IgD-negative memory B cell (primary cell): ENCODE data around the gene TTYH3. TPM values are rescaled to one million over a fixed set of nuclear protein-coding genes. Genes with fewer than 3 reads are reported as not detected.
"Not testable (repeated sequence)": the region's sequence is repeated elsewhere in the genome, so short reads cannot be mapped to it uniquely, and the experiment has no call there.

Experiments
- H3K27ac Mint-ChIP-seq, 3 donors: one replicate each; pipeline ENCODE4 v1.8.0; 2020 to 2022; ENCODE audit warnings: mild to moderate bottlenecking in 3 of 3, mixed read lengths in 3 of 3, moderate library complexity in 1 of 3
- H3K27me3 Mint-ChIP-seq: one replicate; pipeline ENCODE4 v1.8.0; 2021; ENCODE audit warnings: mixed read lengths
- H3K36me3 Mint-ChIP-seq: one replicate; pipeline ENCODE4 v1.8.0; 2020; ENCODE audit warnings: mild to moderate bottlenecking, mixed read lengths
- H3K4me1 Mint-ChIP-seq, 3 donors: one replicate each; pipeline ENCODE4 v1.8.0; 2020 to 2022; ENCODE audit warnings: mixed read lengths in 3 of 3, mild to moderate bottlenecking in 1 of 3
- H3K4me3 Mint-ChIP-seq, 4 donors: one replicate each; pipeline ENCODE4 v1.8.0; 2020 to 2022; ENCODE audit warnings: mild to moderate bottlenecking in 4 of 4, mixed read lengths in 4 of 4, moderate library complexity in 3 of 4
- H3K9me3 Mint-ChIP-seq, 3 donors: one replicate each; pipeline ENCODE4 v1.8.0; 2020 to 2021; ENCODE audit warnings: mixed read lengths in 3 of 3, mild to moderate bottlenecking in 1 of 3
- polyA plus RNA-seq: library from polyadenylated mRNA; unstranded; fragments of 300-500 nt; fragmentation: Illumina TruSeq; gene quantifications from one replicate; pipeline ENCODE4 v1.2.3, GENCODE V29; 2021

The TTYH3 gene
- polyA plus RNA-seq, 1 donor from 2014 or later, result 2.0 TPM

DNA sequence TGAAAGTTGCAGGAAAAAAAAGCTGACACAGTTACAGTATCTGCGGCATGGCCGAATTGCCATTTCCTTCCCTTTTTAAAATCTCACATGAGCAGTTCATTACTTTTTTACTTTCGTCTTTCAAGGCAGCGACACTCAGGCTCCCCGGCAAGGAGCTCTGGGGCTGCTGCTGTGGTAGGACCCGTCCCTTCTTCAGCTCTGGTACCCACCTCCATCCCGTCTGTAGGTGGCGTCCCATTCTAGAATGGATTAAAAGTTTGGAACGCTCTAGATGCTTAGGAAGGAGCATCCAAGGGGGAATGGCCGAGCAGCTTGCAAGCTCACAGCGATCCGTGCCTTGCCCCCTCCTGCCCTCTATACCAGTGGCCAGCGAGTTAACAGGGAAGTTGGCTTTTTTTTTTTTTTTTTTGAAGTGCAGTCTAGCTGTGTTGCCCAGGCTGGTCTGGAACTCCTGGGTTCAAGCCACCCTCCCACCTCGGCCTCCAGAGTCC, 22.8 kb upstream of the TTYH3 start:
- H3K4me3 Mint-ChIP-seq, result peak overlapping the region; percentile 16 to 91 (median 66)
- no peaks in the 10 kb centered on the region for H3K27me3 Mint-ChIP-seq
- no peaks in the 10 kb centered on the region for H3K9me3 Mint-ChIP-seq
- H3K27ac Mint-ChIP-seq, result peak overlapping the region in 2 of 3 donors; percentile 12 to 90
- peaks cover 5% of the 10 kb centered on the region for H3K36me3 Mint-ChIP-seq
- peaks cover 6 to 15% (median 12%) of the 10 kb centered on the region in 3 donors for H3K4me1 Mint-ChIP-seq

DNA sequence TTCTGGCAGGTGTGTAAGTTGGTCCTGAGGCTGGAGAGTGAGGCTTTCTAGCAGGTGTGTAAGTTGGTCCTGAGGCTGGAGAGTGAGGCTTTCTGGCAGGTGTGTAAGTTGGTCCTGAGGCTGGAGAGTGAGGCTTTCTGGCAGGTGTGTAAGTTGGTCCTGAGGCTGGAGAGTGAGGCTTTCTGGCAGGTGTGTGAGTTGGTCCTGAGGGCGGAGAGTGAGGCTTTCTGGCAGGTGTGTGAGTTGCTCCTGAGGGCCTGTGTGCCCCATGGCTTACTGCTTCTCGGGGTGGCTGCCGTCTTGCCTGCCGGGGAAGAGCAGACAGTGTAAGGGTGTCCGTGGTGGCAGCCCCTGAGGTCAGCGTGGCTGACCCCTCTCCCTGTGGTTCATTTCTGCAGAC, 22.1 kb upstream of the TTYH3 start:
- not testable (repeated sequence) for H3K36me3 Mint-ChIP-seq

GRCh38 chr7:2610466-2610865, 21.3 kb upstream of the TTYH3 start:
- H3K36me3 Mint-ChIP-seq, result peaks cover 5% of the 10 kb centered on the region
- peaks cover 6 to 22% (median 16%) of the 10 kb centered on the region in 3 donors for H3K4me1 Mint-ChIP-seq
- H3K27me3 Mint-ChIP-seq, result no peaks in the 10 kb centered on the region
- H3K27ac Mint-ChIP-seq, result no peak overlapping the region
- H3K9me3 Mint-ChIP-seq, result no peaks in the 10 kb centered on the region
- no peak overlapping the region for H3K4me3 Mint-ChIP-seq

More for the DNA sequence above, 22.1 kb upstream of the TTYH3 start:
- not testable (repeated sequence) for H3K27ac Mint-ChIP-seq, H3K9me3 Mint-ChIP-seq, H3K27me3 Mint-ChIP-seq
- peak overlapping the region in 1 of 4 donors; percentile 34 for H3K4me3 Mint-ChIP-seq
- peaks cover 6 to 21% (median 15%) of the 10 kb centered on the region in 3 donors for H3K4me1 Mint-ChIP-seq

GRCh38 chr7:2610898-2611297, 20.9 kb upstream of the TTYH3 start:
- Mint-ChIP-seq H3K27me3 (no peaks in the 10 kb centered on the region), H3K27ac (no peak overlapping the region), H3K36me3 (peaks cover 5% of the 10 kb centered on the region), H3K4me3 (no peak overlapping the region), H3K9me3 (no peaks in the 10 kb centered on the region), H3K4me1 (peaks cover 6 to 22% (median 16%) of the 10 kb centered on the region in 3 donors)

GRCh38 chr7:2611401-2611800, 20.4 kb upstream of the TTYH3 start:
- H3K27ac Mint-ChIP-seq, result no peak overlapping the region
- no peaks in the 10 kb centered on the region for H3K9me3 Mint-ChIP-seq
- H3K36me3 Mint-ChIP-seq, result peaks cover 5% of the 10 kb centered on the region
- no peaks in the 10 kb centered on the region for H3K27me3 Mint-ChIP-seq
- no peak overlapping the region for H3K4me3 Mint-ChIP-seq
- peaks cover 6 to 22% (median 16%) of the 10 kb centered on the region in 3 donors for H3K4me1 Mint-ChIP-seq

- Mint-ChIP-seq H3K4me1 (peaks cover 6 to 22% (median 16%) of the 10 kb centered on the region in 3 donors), H3K27me3 (no peaks in the 10 kb centered on the region), H3K9me3 (no peaks in the 10 kb centered on the region), H3K27ac (no peak overlapping the region), H3K4me3 (no peak overlapping the region), H3K36me3 (peaks cover 5% of the 10 kb centered on the region)
Measured at GRCh38 chr7:2611922-2612321, 19.9 kb upstream of the TTYH3 start.

DNA sequence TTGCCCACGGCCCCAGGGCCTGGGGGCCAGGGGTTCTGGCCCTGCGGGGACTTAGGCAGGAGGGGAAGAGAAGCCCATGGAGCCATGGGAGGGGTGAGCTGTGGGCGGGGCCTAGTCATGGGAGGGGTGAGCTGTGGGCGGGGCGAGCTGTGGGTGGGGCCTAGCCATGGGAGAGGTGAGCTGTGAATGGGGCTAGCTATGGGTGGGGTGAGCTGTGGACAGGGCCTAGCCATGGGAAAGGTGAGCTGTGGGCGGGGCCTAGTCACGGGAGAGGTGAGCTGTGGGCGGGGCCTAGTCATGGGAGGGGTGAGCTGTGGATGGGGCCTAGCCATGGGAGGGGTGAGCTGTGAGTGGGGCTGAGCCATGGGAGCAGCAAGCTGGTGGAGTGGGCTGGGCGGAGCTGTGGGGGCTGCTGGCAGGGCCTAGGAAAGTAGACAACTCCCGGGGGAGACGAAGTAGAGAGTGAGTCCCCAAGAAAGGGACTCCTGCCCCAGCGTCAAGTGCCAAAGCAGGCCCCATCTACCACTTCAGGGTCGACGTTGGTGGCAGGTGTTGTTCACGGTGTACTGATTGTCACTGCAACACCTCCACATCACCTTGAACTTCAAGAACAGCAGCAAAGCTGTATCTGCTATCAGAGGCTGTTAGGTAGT, 19.2 kb upstream of the TTYH3 start:
- H3K36me3 Mint-ChIP-seq, result peaks cover 5% of the 10 kb centered on the region
- H3K27ac Mint-ChIP-seq, result no peak overlapping the region

GRCh38 chr7:2613098-2613930, 18.5 kb upstream of the TTYH3 start:
- Mint-ChIP-seq H3K4me3 (no peak overlapping the region), H3K9me3 (no peaks in the 10 kb centered on the region), H3K27ac (peak overlapping the region in 1 of 3 donors; percentile 50), H3K36me3 (peaks cover 6% of the 10 kb centered on the region), H3K4me1 (peaks cover 1 to 16% (median 13%) of the 10 kb centered on the region in 3 donors), H3K27me3 (no peaks in the 10 kb centered on the region)

More for the DNA sequence above, 19.2 kb upstream of the TTYH3 start:
- peaks cover 4 to 21% (median 16%) of the 10 kb centered on the region in 3 donors for H3K4me1 Mint-ChIP-seq
- H3K27me3 Mint-ChIP-seq, result no peaks in the 10 kb centered on the region
- no peaks in the 10 kb centered on the region for H3K9me3 Mint-ChIP-seq
- no peak overlapping the region for H3K4me3 Mint-ChIP-seq

DNA sequence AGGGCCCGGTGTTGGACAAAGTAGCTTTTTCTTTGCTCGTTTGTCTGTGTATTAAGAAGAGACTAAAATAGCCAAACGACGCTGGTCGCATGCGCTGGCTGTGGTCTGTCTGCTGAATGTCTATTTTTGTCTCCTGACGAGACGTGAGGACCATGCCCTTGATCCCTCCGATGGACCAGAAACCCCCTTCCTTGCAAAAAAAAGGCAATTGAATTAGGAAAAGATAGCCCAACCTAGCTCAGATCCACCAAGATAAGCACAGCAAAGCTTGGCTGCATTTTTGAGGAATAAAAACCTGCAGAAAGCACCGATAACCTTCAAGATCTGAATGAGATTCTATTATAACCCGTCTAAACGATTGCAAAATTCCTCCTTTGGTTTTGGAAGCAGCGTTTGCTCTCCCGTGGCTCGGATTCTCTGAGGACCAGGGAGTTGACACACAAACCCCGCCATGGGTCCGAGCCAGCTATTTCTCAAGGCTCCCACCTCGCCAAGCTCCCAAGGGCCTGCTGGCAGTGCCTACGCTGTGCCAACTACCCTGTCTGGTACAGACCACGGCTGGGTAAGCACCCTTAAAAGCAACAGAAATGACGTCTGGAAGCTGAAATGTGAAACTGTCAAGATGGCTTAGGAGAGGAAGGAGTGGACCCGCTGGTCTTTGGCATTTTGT, 17.7 kb upstream of the TTYH3 start:
- H3K4me3 Mint-ChIP-seq, result peak overlapping the region in 1 of 4 donors; percentile 45
- H3K4me1 Mint-ChIP-seq, result peaks cover under 1 to 11% (median 7%) of the 10 kb centered on the region in 3 donors
- no peaks in the 10 kb centered on the region for H3K9me3 Mint-ChIP-seq
- peaks cover 4% of the 10 kb centered on the region for H3K27me3 Mint-ChIP-seq
- peaks cover 6% of the 10 kb centered on the region for H3K36me3 Mint-ChIP-seq
- peak overlapping the region in 2 of 3 donors; percentile 50 to 71 for H3K27ac Mint-ChIP-seq

- Mint-ChIP-seq H3K4me3 (no peak overlapping the region), H3K9me3 (no peaks in the 10 kb centered on the region), H3K27me3 (peaks cover 4% of the 10 kb centered on the region), H3K36me3 (peaks cover 6% of the 10 kb centered on the region), H3K4me1 (peaks cover 0 to 10% (median 5%) of the 10 kb centered on the region in 3 donors), H3K27ac (peak overlapping the region in 1 of 3 donors; percentile 9)
Measured at GRCh38 chr7:2614631-2615330, 17.0 kb upstream of the TTYH3 start.

GRCh38 chr7:2616387-2617324, 15.1 kb upstream of the TTYH3 start:
- peaks cover 4% of the 10 kb centered on the region for H3K27me3 Mint-ChIP-seq
- H3K4me1 Mint-ChIP-seq, result peaks cover 0 to 10% (median 5%) of the 10 kb centered on the region in 3 donors
- peaks cover 5% of the 10 kb centered on the region for H3K36me3 Mint-ChIP-seq
- H3K9me3 Mint-ChIP-seq, result no peaks in the 10 kb centered on the region
- no peak overlapping the region for H3K4me3 Mint-ChIP-seq
- H3K27ac Mint-ChIP-seq, result no peak overlapping the region

DNA sequence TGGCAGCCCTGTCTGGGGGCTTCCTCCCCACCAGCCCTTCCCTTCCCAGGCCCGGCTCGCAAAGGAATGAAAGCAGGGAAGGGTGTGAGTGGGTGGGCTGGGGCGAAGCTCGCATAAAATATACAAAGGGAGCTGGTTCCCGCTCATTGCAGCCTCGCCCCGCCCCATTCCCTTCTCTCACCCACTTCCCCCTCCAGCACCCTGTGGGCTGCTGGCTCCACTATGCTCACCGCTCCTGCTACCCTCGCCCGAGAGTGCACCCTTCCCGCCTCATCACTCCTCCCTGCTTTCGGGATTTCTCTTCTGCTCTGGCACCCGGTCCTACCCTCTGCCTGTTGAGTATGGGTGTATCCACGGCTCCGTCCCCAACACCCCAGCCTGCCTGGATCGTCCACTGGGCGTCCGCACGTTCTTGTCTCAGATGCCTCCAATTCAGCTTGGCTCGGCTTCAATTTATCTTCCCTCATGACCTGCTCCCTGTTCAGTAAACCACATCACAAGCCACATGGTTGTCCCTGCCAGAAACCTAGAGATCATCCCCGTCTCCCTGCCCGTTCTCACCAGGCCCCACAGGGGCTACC, 14.4 kb upstream of the TTYH3 start:
- Mint-ChIP-seq H3K36me3 (peaks cover 5% of the 10 kb centered on the region), H3K27me3 (peaks cover 4% of the 10 kb centered on the region), H3K27ac (no peak overlapping the region), H3K4me1 (peaks cover 0 to 10% (median 5%) of the 10 kb centered on the region in 3 donors), H3K9me3 (no peaks in the 10 kb centered on the region), H3K4me3 (no peak overlapping the region)

DNA sequence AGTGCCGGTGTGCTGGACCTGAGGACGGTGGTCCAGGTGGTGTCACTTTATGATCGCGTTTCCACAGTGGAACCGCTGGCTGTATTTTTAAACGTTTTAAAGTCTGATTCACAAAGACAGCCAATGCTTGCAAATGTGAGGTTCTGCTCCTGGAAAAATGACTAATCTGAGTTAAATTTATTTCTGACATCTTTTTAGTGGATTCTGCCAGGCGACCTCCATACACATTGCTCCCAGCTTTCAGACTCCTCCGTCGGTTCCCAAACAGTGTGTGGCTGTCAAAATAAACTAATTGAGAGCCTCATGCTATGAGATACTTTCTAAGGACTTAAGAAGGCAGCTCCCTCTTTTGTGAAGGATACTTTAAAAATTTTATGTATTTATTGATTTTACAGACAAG, 12.7 kb upstream of the TTYH3 start:
- H3K4me1 Mint-ChIP-seq, result peaks cover 0 to 6% (median 3%) of the 10 kb centered on the region in 3 donors
- H3K27ac Mint-ChIP-seq, result no peak overlapping the region
- no peak overlapping the region for H3K4me3 Mint-ChIP-seq
- H3K9me3 Mint-ChIP-seq, result no peaks in the 10 kb centered on the region
- H3K27me3 Mint-ChIP-seq, result peaks cover 4% of the 10 kb centered on the region
- H3K36me3 Mint-ChIP-seq, result peaks cover 2% of the 10 kb centered on the region
